T-helper 9 cell (primary cell): Measurements from ENCODE around the gene FBF1.
"Not testable (repeated sequence)": the region's sequence is repeated elsewhere in the genome, so short reads cannot be mapped to it uniquely, and the experiment has no call there.

Source experiments
- DNase-seq: peaks from one replicate; pipeline ENCODE4 v3.0.0-alpha.2; 2020

The FBF1 gene

DNA sequence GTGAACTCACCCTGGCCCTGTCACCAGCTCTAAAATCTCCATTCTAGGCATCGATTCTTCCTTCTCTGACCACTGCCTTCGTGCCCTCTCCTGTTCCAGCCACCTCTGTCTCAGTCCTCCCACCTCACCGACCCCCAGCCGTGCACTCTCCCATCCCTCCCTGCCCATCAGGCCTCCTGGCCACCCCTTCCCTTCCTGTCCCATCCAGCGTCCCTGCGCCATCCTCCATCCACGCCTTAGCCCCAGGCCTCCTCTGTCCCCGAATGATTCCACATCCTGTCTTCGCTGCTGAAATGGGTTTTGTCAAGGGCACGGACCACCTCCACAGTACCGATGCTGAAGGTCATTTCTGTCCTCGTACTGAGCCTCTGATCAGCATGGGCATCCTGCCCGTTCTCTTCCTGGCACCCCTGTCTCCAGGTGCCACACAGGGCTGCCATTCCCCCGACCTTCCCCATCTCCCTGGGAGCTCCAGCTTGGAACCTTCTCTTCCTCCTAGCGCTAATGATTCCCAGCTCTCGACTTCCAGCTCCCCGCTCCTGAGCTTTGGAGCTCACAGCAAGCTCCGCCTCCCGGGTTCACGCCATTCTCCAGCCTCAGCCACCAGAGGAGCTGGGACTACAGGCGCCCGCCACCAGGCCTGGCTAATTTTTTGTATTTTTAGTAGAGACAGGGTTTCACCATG is 46.7 kb downstream of the FBF1 start:
- DNase-seq = no peak

- DNase-seq = no peak
These were observed 47.4 kb downstream of the FBF1 start for GRCh38 chr17:75893305-75894048.

DNA sequence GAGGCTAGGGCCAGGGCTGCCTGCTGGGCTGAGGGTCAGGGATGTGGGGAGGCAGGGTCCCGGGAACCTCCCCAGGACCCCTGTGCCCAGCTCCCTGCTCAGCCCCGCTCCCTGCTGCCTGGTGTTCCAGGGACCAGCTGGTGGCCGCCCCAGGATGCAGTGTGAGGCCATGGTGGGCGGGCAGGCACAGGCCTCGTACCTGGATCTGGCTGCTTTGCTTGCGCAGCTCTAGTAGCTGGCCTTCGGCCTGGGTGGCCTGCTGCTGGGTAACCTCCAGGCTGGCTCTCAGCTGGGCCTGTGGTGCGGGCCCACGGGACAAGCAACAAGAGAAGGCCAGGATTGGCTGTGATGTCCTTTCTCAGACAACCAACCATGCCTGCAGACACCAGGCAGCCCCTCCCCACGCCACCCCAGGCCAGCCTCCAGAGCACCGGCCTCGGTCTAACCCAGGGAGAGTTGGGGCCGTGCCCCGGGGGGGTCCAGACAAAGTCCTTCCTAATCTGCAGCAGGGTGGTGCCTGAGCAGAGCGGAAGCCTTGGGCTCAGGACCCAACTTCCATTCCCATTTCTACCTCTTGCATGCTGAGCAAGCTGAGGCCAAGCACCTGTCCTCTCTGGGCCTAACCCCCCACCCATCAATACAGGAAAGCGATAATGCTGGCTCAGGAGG is 48.2 kb downstream of the FBF1 start:
- no peak for DNase-seq

DNA sequence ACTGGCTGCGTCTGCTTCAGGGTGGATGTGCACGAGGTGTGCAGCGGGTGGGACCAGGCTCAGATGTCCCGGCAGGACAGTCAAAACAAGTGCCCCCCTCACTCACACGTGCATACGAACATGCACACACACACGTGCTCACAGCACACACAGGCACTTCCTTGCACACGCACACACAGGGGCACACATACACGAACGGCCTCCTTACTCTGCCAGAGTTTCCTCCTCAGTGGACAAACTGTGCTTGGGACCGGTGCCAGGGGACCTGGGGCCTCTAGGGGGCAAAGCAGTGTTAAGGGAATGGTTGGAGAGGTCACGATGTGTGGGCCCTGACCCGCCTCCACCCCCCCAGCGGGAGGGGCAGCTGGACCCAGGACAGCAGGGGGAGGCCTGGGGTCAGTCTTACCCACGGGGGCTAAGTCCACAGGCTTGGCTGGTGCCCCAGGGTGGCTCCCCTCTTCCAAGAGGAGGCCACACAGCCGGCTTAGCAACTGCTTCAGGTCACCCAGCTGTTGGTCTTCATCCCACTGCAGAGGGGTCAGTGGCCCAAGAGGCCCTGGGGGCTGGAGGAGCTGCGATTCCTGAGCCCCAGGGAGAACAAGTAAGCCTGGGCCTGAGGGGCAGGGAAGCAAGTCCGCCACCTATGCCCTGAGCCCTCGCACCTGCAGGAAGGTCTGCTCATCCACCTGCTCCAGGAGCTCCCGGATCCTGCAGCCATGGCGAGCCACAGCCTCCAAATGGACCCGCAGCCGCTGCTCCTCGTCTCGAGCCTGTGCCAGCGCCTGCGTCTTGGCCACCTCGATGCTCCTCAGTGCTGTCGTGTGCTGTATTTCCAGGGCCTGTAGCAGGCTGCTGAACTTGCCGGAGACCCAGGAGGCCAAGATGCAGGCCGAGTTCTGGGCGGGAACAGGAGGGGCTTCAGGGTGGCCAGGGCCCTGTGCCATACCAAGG is 49.0 kb downstream of the FBF1 start:
- no peak for DNase-seq

- DNase-seq = no peak
These were observed 49.7 kb downstream of the FBF1 start for GRCh38 chr17:75891022-75891604.

GRCh38 chr17:75889454-75889853 is 51.4 kb downstream of the FBF1 start:
- no peak for DNase-seq

DNA sequence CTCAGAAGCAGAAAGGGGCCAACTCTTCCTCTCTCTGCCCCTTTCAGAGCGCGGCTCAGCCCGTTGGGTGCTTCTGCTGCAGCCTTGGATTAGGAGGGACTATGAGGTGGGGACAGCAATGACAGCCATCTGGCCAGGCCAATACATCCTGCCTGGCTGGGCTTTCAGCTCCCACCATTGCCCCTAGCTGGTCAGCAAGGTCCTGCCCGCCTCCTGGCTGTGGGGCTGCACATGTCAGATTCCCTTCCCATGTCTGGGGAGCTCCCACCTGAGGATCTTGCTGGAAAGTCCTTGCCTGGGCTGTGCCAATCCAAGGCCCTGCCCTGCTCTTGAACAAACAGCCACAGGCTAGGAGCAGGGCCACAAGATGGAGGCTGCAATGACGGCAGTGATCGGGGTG is 52.4 kb downstream of the FBF1 start:
- DNase-seq = no peak

DNA sequence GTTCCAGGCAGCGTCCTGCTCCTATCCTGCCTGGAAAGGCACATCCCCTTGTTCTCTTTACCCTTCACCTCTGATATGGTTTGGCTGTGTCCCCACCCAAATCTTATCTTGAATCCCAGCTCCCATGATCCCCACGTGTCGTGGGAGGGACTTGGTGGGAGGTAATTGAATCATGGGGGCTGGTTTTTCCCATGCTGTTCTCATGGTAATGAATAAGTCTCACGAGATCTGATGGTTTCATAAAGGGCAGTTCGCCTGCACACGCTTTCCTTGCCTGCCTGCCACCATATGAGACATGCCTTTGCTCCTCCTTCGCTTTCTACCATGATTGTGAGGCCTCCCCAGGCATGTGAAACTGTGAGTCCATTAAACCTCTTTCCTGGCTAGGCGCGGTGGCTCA is 55.0 kb downstream of the FBF1 start:
- DNase-seq = not testable (repeated sequence)

DNA sequence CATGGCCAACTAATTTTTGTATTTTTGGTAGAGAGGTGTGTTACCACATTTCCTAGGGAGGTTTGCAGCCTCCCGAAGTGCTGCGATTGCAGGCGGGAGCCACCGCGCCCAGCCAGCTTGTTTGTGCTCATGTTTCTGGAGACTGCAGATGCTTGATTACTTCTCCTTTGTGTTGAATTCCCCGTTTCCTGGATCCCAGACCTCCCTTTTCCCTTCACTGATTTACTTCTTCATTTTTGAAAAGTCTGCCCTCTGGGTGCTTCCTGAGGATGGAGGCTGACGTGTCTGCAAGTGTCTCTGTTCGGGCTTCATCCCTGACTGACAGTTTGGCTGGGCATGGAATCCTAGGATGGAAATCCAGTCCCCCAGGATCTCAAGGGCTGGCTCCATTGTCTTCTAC is 55.4 kb downstream of the FBF1 start:
- no peak for DNase-seq

DNA sequence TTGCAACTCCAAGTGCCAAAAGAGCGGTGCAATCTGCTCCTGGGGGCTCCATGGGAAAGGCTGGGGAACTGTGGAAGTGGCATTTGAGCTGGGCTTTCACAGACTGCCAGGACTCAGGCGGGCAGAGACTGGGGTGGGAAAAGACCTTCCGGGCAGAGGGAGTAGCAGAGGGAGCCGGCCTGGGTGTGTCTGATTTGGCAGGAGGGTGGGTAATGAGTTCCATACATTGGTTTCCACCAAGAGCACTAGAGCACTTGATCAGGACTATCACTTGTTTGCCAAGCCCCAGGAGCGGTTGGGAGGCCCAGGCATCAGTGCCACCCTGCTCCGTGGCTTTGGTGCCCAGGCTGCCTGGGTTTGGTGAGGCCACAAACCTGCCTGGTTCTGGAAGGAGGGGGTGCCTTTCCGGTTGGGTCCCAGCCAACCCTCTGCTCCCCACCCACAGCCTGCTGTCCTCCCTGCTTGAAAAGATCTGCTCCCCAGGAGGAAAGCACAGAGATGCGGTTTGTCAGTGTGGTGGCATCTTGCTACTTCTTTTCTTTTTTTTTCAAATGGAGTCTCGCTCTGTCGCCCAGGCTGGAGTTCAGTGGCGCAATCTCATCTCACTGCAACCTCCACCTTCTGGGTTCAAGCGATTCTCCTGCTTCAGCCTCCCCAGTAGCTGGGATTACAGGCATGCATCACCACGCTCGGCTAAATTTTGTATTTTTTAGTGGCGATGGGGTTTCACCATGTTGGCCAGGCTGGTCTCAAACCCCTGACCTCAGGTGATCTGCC is 59.0 kb downstream of the FBF1 start:
- DNase-seq = no peak

DNA sequence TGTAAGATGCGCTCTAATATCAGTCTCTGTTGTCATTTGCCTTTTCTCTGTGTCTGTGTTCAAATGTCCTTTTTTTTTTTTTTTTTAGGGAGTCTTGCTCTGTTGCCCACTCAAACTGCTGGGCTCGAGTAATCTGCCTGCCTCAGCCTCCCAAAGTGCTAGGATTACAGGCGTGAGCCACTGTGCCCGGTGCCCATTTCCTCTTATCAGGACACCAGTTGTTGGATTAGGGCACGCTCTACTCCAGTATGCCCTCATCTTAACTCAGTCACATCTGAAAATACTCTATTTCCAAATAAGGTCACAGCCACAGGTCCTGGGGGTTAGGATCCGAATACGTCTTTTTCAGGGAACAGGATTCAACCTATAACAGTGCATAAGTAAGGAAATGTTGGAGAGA is 60.6 kb downstream of the FBF1 start:
- no peak for DNase-seq

DNA sequence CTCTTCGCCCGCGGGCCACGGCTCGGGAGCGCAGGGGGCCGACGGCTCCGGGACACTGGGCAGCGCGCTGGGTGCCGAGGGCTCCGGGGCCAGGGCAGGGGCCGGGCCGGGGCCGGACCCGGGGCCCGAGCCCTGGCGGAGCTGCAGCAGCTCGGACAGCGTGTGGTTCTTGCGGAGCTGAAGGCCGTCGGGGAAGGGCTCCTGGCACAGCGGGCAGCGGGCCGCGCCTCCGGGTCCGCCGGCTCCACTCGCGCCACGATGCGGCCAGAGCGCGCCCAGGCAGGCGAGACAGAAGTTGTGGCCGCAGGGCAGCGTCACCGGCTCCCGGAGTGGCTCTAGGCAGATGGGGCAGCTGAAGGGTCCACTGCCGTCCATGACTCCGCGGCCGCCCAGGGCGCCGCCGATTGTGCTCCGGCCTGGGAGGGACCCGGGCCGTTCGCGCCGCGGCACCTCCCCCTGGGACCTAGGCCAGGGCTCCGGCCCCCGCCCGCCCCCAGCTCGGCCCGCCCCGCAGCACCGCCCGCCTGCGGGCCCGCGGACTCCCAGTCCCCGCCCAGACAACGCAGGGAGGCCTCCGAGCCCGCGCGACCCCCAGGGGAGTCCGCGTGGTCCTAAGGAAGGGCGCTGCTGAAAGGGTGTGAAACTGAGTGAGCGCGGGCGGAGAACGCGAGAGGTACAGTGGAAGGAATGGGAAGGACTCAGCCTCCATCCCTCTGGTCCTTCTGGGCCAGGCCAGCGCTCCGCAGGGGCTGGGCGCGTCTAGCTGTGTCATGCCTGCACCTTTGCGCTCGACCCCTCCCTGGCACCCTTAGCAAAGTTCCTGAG is 62.5 kb downstream of the FBF1 start, which contains the start of gene TRIM47:
Gene TRIM47, minus strand, starts transcription at position 408 of the 825 bp plus-strand sequence. Its CDS starts 33 bp downstream, at position 375.
- DNase-seq = no peak

DNA sequence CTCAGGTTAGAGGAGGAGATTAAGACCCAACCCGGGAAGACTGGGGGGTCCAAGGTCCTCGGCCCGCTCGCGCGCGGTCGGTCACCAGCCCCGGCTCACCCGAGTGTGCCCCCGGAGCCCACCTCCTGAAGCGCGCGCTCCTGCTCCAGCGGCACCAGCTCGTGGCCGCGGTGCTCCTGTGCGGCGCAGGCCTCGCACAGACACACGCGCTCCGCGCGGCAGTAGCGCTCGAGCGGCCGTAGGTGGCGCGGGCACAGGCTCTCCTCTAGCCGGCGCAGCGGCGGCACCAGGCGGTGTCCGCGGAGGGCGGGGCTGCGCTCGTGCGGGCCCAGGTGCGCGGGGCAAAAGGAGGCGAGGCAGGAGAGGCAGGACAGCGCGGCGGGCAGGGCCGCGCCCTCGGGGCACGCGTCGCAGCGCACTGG is 63.1 kb downstream of the FBF1 start:
- DNase-seq = peak; percentile 62

DNA sequence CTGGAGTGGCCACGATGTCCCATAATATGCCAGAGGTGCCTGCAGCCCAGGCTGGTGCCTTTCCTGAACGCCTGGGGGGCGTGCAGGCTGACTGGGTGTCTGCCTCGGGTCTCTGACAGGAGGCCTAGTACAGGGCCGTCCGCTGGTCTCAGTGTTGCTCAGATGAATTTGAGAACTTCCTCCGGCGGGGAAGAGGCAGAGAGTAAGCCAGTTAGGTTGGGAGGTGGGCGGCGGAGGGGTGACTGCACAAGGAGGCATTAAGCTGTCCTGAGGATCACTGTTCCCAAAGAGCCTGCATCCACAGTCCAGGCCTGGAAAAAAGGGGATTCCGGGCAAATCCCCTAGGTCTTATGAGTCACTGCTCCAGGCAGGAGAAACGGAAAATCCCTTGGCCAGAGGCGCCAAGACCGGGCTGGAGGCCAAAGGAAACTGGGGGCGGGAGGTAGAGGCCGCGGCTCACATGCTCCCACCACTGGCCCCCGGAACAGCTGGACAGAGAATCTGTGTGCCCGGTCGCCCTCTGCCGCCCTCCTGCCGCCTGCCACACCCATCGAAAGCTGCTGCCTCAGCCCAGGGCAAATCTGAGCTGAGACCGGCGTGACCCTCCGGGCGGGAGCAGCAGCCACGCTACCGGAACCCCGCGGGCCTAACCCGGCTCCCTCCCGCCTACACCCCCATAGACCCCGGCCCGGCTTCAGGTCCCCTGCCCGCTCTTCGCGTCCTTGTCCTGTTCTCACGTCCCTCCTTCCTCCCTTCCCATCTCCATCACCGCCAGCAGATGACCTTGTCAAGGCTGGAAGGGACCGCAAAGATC is 63.7 kb downstream of the FBF1 start:
- DNase-seq = no peak

DNA sequence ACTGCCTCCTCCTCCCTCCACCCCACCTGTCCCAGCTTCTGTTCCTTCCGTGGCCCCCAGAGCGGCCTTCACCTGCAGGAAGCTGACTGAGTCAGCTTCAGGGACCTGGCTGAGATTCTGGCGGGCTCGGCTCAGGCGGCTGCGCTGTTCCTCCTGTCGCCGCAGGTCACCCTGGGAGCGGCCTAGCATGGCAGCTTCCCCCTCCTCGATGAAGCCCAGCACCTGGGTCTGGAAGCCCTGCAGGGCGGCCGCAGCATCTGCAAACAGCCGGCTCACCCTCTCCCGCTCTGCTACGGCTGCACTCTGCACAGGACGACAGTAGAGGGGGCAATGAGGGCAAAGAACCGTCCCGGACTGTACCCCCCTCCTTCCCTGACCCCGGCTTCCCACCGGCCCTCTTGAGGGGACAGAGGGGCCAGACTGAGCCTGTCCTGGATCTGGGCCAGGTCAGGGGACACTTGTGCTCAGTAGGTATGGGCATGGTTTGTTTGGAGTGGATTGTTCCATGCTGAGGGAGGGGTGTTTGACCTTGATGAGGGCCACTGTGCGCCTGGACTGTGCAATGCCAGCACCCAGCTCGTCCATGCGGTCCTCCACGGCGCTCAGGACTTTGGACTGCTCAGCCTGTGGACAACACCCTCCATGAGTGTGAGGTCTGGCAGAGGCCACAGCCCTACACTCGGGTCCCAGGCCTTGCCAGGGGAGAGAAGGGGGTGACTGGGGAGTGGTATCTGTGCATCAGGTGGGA is 64.5 kb downstream of the FBF1 start:
- DNase-seq = peak; percentile 67

GRCh38 chr17:75875940-75876189 is 65.0 kb downstream of the FBF1 start:
- no peak for DNase-seq

DNA sequence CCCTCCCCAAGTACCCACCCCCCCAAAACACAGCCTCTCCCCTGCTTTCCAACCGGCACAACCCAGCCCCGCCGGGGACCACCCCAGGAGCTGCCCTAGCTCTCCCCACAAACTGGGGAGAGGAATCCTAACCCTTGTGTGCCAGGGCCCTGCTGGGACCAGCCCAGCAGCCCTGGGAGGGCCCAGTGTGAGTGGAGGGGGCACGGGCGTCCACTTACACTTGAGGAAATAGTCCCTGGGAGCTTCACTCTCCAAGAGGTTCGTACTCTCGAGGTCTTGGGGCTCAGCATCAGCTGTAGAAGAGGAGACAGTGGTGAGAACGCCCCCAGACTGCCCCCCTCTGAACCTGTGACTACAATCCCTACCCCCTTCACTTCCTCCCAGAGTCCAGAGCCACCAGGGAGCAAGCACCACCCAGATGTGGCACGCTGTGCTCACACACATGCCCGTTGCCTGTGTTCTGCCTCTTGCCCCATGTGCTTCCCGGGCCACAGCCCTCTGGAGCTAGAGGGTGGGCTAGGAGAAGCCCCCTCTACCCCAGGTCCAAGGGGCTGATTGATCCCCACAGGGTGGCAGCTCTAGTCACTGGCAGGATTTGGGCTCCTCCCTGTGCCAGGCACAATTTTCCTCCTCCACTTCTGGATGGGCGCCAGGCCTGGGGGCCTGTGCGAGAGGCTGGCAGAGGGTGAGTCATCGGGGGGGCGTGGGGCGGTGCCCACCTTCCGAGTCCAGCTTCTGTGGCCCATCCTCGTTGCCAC is 65.5 kb downstream of the FBF1 start:
- no peak for DNase-seq
